22Rv1 (cell line): Measurements from ENCODE around the gene SPA17.

Source experiments
- CTCF ChIP-seq: fragments of 450-650 bp; IDR thresholded peaks from 2 replicates; pipeline ENCODE4 v1.5.1; 2017; ENCODE audit warnings: mild to moderate bottlenecking
- ZFX ChIP-seq: fragments of 450-650 bp; IDR thresholded peaks from 2 replicates; pipeline ENCODE4 v1.6.1; 2017; ENCODE audit warnings: antibody characterized with exemption, borderline replicate concordance

GRCh38 chr11:124745270-124745834, 71.6 kb downstream of the SPA17 start:
- no peak for TF ChIP-seq CTCF
- no peak for TF ChIP-seq ZFX
